Astrocyte (in vitro differentiated cells and primary cell): ENCODE results near the gene GTF3C6. TPM values are rescaled to one million over a fixed set of nuclear protein-coding genes. Genes with fewer than 3 reads are reported as not detected.

Experiments
- DNase-seq: peaks from one replicate; pipeline ENCODE4 v3.0.0-alpha.2; 2010; ENCODE audit warnings: low read depth
- FAIRE-seq: peaks from 2 replicates; lab custom pipeline; 2011; peaks lifted over from hg19 to GRCh38; lab: Jason Lieb, UNC
- H2AFZ ChIP-seq: 2 replicates; pipeline ENCODE4 v1.6.0; 2012; ENCODE audit warnings: low read depth, low read length, inconsistent platforms
- H3K27ac ChIP-seq: 2 replicates; pipeline ENCODE4 v1.5.1; 2011; ENCODE audit warnings: low read depth, low read length, inconsistent platforms
- H3K27me3 ChIP-seq: 2 replicates; pipeline ENCODE4 v1.6.0; 2011; ENCODE audit warnings: low read length, inconsistent platforms; ENCODE audit not compliant: insufficient read depth
- H3K36me3 ChIP-seq: 2 replicates; pipeline ENCODE4 v1.5.1; 2011; ENCODE audit warnings: low read length, inconsistent platforms; ENCODE audit not compliant: insufficient read depth
- H3K4me1 ChIP-seq: 2 replicates; pipeline ENCODE4 v1.5.1; 2011; ENCODE audit warnings: low read length, inconsistent platforms; ENCODE audit not compliant: insufficient read depth
- H3K4me2 ChIP-seq: 2 replicates; pipeline ENCODE4 v1.6.0; 2012; ENCODE audit warnings: low read length, inconsistent platforms
- H3K4me3 ChIP-seq: 2 replicates; pipeline ENCODE4 v1.5.1; 2011; ENCODE audit warnings: low read depth, mild to moderate bottlenecking, low read length, inconsistent platforms; ENCODE audit not compliant: insufficient read depth
- H3K79me2 ChIP-seq: 2 replicates; pipeline ENCODE4 v1.6.0; 2012; ENCODE audit warnings: mild to moderate bottlenecking, low read length, inconsistent platforms; ENCODE audit not compliant: insufficient read depth
- H3K9ac ChIP-seq: 2 replicates; pipeline ENCODE4 v1.6.0; 2012; ENCODE audit warnings: mild to moderate bottlenecking, low read length, inconsistent platforms
- H3K9me3 ChIP-seq: 2 replicates; pipeline ENCODE4 v1.5.1; 2012; ENCODE audit warnings: low read depth, mild to moderate bottlenecking, low read length, inconsistent platforms; ENCODE audit not compliant: insufficient read depth
- H4K20me1 ChIP-seq: 2 replicates; pipeline ENCODE4 v1.6.0; 2012; ENCODE audit warnings: low read length, inconsistent platforms; ENCODE audit not compliant: insufficient read depth
- H3K27ac Mint-ChIP-seq: one replicate; pipeline ENCODE4 v1.8.0; 2021; ENCODE audit warnings: mild to moderate bottlenecking, mixed read lengths; ENCODE audit not compliant: unreplicated experiment
- H3K27me3 Mint-ChIP-seq: one replicate; pipeline ENCODE4 v1.8.0; 2021; ENCODE audit warnings: low read depth, mixed read lengths; ENCODE audit not compliant: unreplicated experiment
- H3K36me3 Mint-ChIP-seq: one replicate; pipeline ENCODE4 v1.8.0; 2021; ENCODE audit warnings: low read depth, mixed read lengths; ENCODE audit not compliant: unreplicated experiment
- H3K4me1 Mint-ChIP-seq: one replicate; pipeline ENCODE4 v1.8.0; 2021; ENCODE audit warnings: low read depth, mixed read lengths; ENCODE audit not compliant: unreplicated experiment
- H3K4me3 Mint-ChIP-seq: one replicate; pipeline ENCODE4 v1.8.0; 2021; ENCODE audit warnings: mild to moderate bottlenecking, moderate library complexity, mixed read lengths; ENCODE audit not compliant: unreplicated experiment
- H3K9me3 Mint-ChIP-seq: one replicate; pipeline ENCODE4 v1.8.0; 2021; ENCODE audit warnings: mild to moderate bottlenecking, mixed read lengths; ENCODE audit not compliant: unreplicated experiment
- EZH2 ChIP-seq: IDR thresholded peaks from 2 replicates; pipeline ENCODE4 v1.6.1; 2012; ENCODE audit warnings: mild to moderate bottlenecking, low read length, inconsistent platforms; ENCODE audit not compliant: insufficient read depth
- total RNA-seq: library from RNA; stranded (reverse); gene quantifications from 2 replicates; pipeline ENCODE4 v1.2.1, GENCODE V29; 2021
- TF ChIP-seq, protein P1 (sequence below): IDR thresholded peaks from 2 replicates; pipeline ENCODE4 v1.5.1; 2011; ENCODE audit warnings: low read depth, mild to moderate bottlenecking, inconsistent platforms, low read length, moderate library complexity; ENCODE audit not compliant: insufficient read depth

The GTF3C6 gene
- total RNA-seq, 1 donor from 2014 or later: 116 TPM

DNA sequence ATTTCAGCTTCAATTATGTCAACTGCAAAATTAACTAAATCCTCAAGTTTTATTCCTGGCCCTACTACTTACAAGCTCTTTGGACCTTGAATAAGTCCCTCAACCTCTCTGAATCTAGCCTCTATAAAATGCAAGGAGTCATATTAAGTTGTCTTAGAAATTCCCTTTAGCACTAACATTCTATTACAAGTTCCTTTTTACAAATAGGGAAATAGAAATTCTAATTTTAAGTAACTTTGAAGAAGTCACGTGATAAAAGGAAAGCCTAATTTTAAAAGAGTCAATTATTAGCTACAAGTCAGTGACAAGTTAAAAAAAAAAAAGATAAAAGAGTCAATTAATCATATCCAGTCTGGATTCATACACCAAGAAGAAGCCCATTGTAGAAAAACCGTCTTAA, 24.6 kb upstream of the GTF3C6 start:
- Mint-ChIP-seq H3K4me1 (no peaks in the 10 kb centered on the region), H3K27ac (no peak overlapping the region), H3K36me3 (no peaks in the 10 kb centered on the region), H3K4me3 (no peak overlapping the region), H3K27me3 (no peaks in the 10 kb centered on the region), H3K9me3 (no peaks in the 10 kb centered on the region)
- Histone ChIP-seq H2AFZ (no peak overlapping the region), H3K9ac (no peak overlapping the region), H4K20me1 (no peaks in the 10 kb centered on the region), H3K9me3 (no peaks in the 10 kb centered on the region), H3K4me3 (no peak overlapping the region), H3K4me1 (no peaks in the 10 kb centered on the region), H3K4me2 (no peak overlapping the region), H3K27ac (no peak overlapping the region), H3K36me3 (no peaks in the 10 kb centered on the region), H3K79me2 (no peaks in the 10 kb centered on the region), H3K27me3 (no peaks in the 10 kb centered on the region)
- no peak for TF ChIP-seq EZH2
- TF ChIP-seq, protein P1, sequence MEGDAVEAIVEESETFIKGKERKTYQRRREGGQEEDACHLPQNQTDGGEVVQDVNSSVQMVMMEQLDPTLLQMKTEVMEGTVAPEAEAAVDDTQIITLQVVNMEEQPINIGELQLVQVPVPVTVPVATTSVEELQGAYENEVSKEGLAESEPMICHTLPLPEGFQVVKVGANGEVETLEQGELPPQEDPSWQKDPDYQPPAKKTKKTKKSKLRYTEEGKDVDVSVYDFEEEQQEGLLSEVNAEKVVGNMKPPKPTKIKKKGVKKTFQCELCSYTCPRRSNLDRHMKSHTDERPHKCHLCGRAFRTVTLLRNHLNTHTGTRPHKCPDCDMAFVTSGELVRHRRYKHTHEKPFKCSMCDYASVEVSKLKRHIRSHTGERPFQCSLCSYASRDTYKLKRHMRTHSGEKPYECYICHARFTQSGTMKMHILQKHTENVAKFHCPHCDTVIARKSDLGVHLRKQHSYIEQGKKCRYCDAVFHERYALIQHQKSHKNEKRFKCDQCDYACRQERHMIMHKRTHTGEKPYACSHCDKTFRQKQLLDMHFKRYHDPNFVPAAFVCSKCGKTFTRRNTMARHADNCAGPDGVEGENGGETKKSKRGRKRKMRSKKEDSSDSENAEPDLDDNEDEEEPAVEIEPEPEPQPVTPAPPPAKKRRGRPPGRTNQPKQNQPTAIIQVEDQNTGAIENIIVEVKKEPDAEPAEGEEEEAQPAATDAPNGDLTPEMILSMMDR: no peak
- DNase-seq: no peak
- no peak for FAIRE-seq

DNA sequence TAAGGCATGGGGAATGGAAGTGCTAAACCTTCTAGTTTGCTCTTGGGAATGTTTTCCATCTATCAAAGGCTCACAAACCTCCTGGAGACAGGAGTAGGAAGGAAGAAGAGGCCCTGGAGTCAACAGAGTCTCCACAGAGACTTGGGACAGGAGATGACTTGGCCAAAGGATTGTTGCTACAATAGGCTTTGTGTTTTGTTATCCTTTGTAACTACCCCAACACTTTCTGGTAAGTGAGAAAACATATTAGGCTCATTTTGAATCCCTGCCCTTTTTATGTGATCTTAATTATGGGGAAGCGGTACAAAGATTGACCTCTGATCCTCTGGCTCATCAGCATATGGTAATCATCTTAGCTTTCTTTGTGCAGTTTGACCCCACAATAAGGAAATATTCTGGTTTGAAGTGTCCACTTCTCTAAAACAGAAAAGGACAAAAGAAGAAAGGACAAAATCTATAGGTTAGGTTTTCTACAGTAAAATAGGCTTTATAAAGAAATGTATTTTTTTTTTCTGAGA, 24.1 kb upstream of the GTF3C6 start:
- Mint-ChIP-seq H3K9me3 (no peaks in the 10 kb centered on the region), H3K36me3 (no peaks in the 10 kb centered on the region), H3K4me1 (no peaks in the 10 kb centered on the region), H3K4me3 (no peak overlapping the region), H3K27me3 (no peaks in the 10 kb centered on the region), H3K27ac (no peak overlapping the region)
- no peak overlapping the region for H2AFZ ChIP-seq
- DNase-seq (no peak), FAIRE-seq (no peak)
- H4K20me1 ChIP-seq: no peaks in the 10 kb centered on the region
- H3K4me2 ChIP-seq: no peak overlapping the region
- H3K36me3 ChIP-seq: no peaks in the 10 kb centered on the region
- no peak overlapping the region for H3K9ac ChIP-seq
- no peaks in the 10 kb centered on the region for H3K27me3 ChIP-seq
- H3K27ac ChIP-seq: no peak overlapping the region
- H3K79me2 ChIP-seq: no peaks in the 10 kb centered on the region
- no peak for TF ChIP-seq EZH2
- TF ChIP-seq, protein P1: no peak
- H3K4me1 ChIP-seq: no peaks in the 10 kb centered on the region
- H3K9me3 ChIP-seq: no peaks in the 10 kb centered on the region
- H3K4me3 ChIP-seq: no peak overlapping the region

DNA sequence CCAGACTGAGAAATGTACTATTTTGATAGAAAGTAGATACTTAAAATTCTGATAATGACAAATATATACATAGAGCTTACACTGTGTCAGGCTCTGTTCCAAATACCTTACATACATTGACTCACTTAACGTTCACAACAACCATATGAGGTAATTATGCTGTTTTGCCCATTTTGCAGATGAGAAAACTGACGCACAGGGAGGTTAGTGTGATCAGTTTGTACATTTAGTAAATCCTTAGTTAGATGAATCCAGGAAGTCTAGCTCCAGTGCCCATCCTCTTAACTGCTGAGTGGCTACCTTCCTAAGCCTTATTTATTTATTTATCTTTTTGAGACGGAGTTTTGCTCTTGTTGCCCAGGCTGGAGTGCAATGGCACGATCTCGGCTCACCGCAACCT, 23.3 kb upstream of the GTF3C6 start:
- Histone ChIP-seq H3K27me3 (no peaks in the 10 kb centered on the region), H3K4me2 (no peak overlapping the region), H3K9me3 (no peaks in the 10 kb centered on the region), H3K9ac (no peak overlapping the region), H4K20me1 (no peaks in the 10 kb centered on the region), H3K79me2 (no peaks in the 10 kb centered on the region), H3K4me3 (no peak overlapping the region), H3K27ac (no peak overlapping the region), H3K4me1 (no peaks in the 10 kb centered on the region), H2AFZ (no peak overlapping the region), H3K36me3 (no peaks in the 10 kb centered on the region)
- FAIRE-seq (no peak), DNase-seq (no peak)
- no peak overlapping the region for H3K4me3 Mint-ChIP-seq
- TF ChIP-seq EZH2: no peak
- TF ChIP-seq, protein P1: no peak
- no peaks in the 10 kb centered on the region for H3K27me3 Mint-ChIP-seq
- no peaks in the 10 kb centered on the region for H3K9me3 Mint-ChIP-seq
- no peaks in the 10 kb centered on the region for H3K36me3 Mint-ChIP-seq
- no peak overlapping the region for H3K27ac Mint-ChIP-seq
- no peaks in the 10 kb centered on the region for H3K4me1 Mint-ChIP-seq
